DMS 273 (cell line): Measurements from ENCODE around the gene CDC5L.
"Not testable (repeated sequence)": the region's sequence is repeated elsewhere in the genome, so short reads cannot be mapped to it uniquely, and the experiment has no call there.

Experiments
- DNase-seq: peaks from one replicate; lab custom pipeline; 2025; ENCODE audit not compliant: unreplicated experiment; lab: John Stamatoyannopoulos, UW

Gene CDC5L

GRCh38 chr6:44387346-44388134 is at the start of gene CDC5L:
Gene CDC5L, plus strand, starts transcription at chr6:44387706. Its CDS starts 118 bp downstream, at chr6:44387824.
- DNase-seq, result peak; percentile 99

GRCh38 chr6:44338228-44339122 is 49.0 kb upstream of the CDC5L start:
- peak; percentile 87 for DNase-seq

- DNase-seq, result no peak
These were observed 48.2 kb upstream of the CDC5L start for GRCh38 chr6:44339301-44339700.

- DNase-seq, result no peak
These were observed 47.5 kb upstream of the CDC5L start for GRCh38 chr6:44339763-44340625.

- no peak for DNase-seq
These were observed 46.2 kb upstream of the CDC5L start for GRCh38 chr6:44341095-44341890.

- peak; percentile 55 for DNase-seq
These were observed 45.5 kb upstream of the CDC5L start for GRCh38 chr6:44342052-44342451.

GRCh38 chr6:44342489-44342888 is 45.0 kb upstream of the CDC5L start, which contains the start of gene SPATS1:
Gene SPATS1, plus strand, starts transcription at chr6:44342650. Its CDS starts 446 bp downstream, at chr6:44343096.
- DNase-seq, result peak; percentile 67

- not testable (repeated sequence) for DNase-seq
These were observed 40.7 kb upstream of the CDC5L start for GRCh38 chr6:44346818-44347217.

GRCh38 chr6:44349904-44350649 is 37.4 kb upstream of the CDC5L start:
- no peak for DNase-seq

GRCh38 chr6:44350650-44350994 is 36.9 kb upstream of the CDC5L start:
- not testable (repeated sequence) for DNase-seq

GRCh38 chr6:44352259-44352658 is 35.2 kb upstream of the CDC5L start:
- DNase-seq, result no peak

- no peak for DNase-seq
These were observed 34.2 kb upstream of the CDC5L start for GRCh38 chr6:44353336-44353735.

GRCh38 chr6:44355640-44356039 is 31.9 kb upstream of the CDC5L start:
- no peak for DNase-seq

- no peak for DNase-seq
These were observed 31.0 kb upstream of the CDC5L start for GRCh38 chr6:44356487-44356886.

- DNase-seq, result no peak
These were observed 27.5 kb upstream of the CDC5L start for GRCh38 chr6:44359973-44360372.

- no peak for DNase-seq
These were observed 25.6 kb upstream of the CDC5L start for GRCh38 chr6:44361947-44362346.

GRCh38 chr6:44363377-44363926 is 24.1 kb upstream of the CDC5L start:
- DNase-seq, result no peak

GRCh38 chr6:44366781-44367180 is 20.7 kb upstream of the CDC5L start:
- no peak for DNase-seq

GRCh38 chr6:44367681-44368080 is 19.8 kb upstream of the CDC5L start:
- DNase-seq, result no peak
